HL-60 (cell line): Measurements from ENCODE around the gene TMEM161A.

ENCODE experiments used
- DNase-seq, 2 experiments: peaks; one replicate each; pipeline ENCODE4 v3.0.0-alpha.2; 2010 to 2020; ENCODE audit warnings: low read depth in 1 of 2, low spot score in 1 of 2
- H3K27ac ChIP-seq: fragments of 250-450 bp; sonication (Bioruptor Pico); replicated peaks from 2 replicates; pipeline ENCODE4 v1.5.1; 2020; ENCODE audit warnings: mild to moderate bottlenecking, moderate library complexity
- H3K27me3 ChIP-seq: fragments of 250-450 bp; sonication (Bioruptor Pico); 2 replicates; pipeline ENCODE4 v1.5.1; 2021; ENCODE audit warnings: mild to moderate bottlenecking, moderate library complexity; ENCODE audit not compliant: insufficient read depth, poor library complexity, severe bottlenecking
- H3K4me3 ChIP-seq: replicated peaks from 2 replicates; pipeline ENCODE4 v1.5.1; 2011; ENCODE audit warnings: mild to moderate bottlenecking, control low read depth, low read length; ENCODE audit not compliant: insufficient read depth
- CTCF ChIP-seq: IDR thresholded peaks from one replicate; pipeline ENCODE4 v1.5.1; 2011; ENCODE audit warnings: low read length, control low read depth, inconsistent platforms; ENCODE audit not compliant: insufficient read depth
- GABPA ChIP-seq: IDR thresholded peaks from 2 replicates; pipeline ENCODE4 v1.6.1; 2012; ENCODE audit warnings: low read depth
- POLR2AphosphoS5 ChIP-seq: IDR thresholded peaks from 2 replicates; pipeline ENCODE4 v1.6.1; 2012; ENCODE audit warnings: low read depth
- REST ChIP-seq: IDR thresholded peaks from 2 replicates; pipeline ENCODE4 v1.6.1; 2012; ENCODE audit warnings: low read depth; ENCODE audit not compliant: insufficient replicate concordance
- SPI1 ChIP-seq: IDR thresholded peaks from 2 replicates; pipeline ENCODE4 v1.6.1; 2012; ENCODE audit warnings: low read depth, mild to moderate bottlenecking, borderline replicate concordance

Gene TMEM161A

GRCh38 chr19:19078801-19079200 lies 59.5 kb downstream of the TMEM161A start:
- no peak for DNase-seq
- H3K27ac ChIP-seq, result no peak overlapping the region
- TF ChIP-seq SPI1 (no peak), CTCF (no peak), GABPA (no peak), REST (no peak)
- no peaks in the 10 kb centered on the region for H3K27me3 ChIP-seq
- no peak overlapping the region for H3K4me3 ChIP-seq

GRCh38 chr19:19077103-19077502 lies 61.2 kb downstream of the TMEM161A start:
- Histone ChIP-seq H3K27me3 (no peaks in the 10 kb centered on the region), H3K27ac (peak overlapping the region; percentile 44), H3K4me3 (no peak overlapping the region)
- no peak for TF ChIP-seq POLR2AphosphoS5
- TF ChIP-seq CTCF, result no peak
- TF ChIP-seq REST, result no peak
- peak; percentile 46 to 67 for DNase-seq

GRCh38 chr19:19076476-19076875 lies 61.8 kb downstream of the TMEM161A start:
- no peak overlapping the region for H3K4me3 ChIP-seq
- no peaks in the 10 kb centered on the region for H3K27me3 ChIP-seq
- TF ChIP-seq GABPA (no peak), POLR2AphosphoS5 (no peak)
- no peak for DNase-seq
- peak overlapping the region; percentile 44; the same call in 1 of the 2 replicates for H3K27ac ChIP-seq

- H3K27me3 ChIP-seq, result no peaks in the 10 kb centered on the region
- TF ChIP-seq CTCF, result no peak
- TF ChIP-seq GABPA, result no peak
- TF ChIP-seq REST, result no peak
- no peak for TF ChIP-seq SPI1
- no peak for TF ChIP-seq POLR2AphosphoS5
- H3K27ac ChIP-seq, result no peak overlapping the region
- DNase-seq, result no peak
- H3K4me3 ChIP-seq, result no peak overlapping the region
Observed at GRCh38 chr19:19075126-19075525, 63.2 kb downstream of the TMEM161A start.
